Uterus (tissue), 2 donors: Measurements from ENCODE around the gene LPP.

Source experiments
- POLR2A ChIP-seq, 2 donors: fragments of 450-650 bp; IDR thresholded peaks; one replicate each; pipeline ENCODE4 v1.6.1; 2016; ENCODE audit warnings: antibody characterized with exemption in 2 of 2, mild to moderate bottlenecking in 1 of 2, moderate library complexity in 1 of 2
- TF ChIP-seq, protein P1 (sequence below), 4 experiments: fragments of 200-600 bp in 2 of 4; fragments of 450-650 bp in 2 of 4; sonication (generic) in 2 of 4; IDR thresholded peaks; one replicate each; pipeline ENCODE4 v1.5.1; 2016 to 2019; ENCODE audit warnings: antibody characterized with exemption in 4 of 4, mild to moderate bottlenecking in 2 of 4, moderate library complexity in 1 of 4

DNA sequence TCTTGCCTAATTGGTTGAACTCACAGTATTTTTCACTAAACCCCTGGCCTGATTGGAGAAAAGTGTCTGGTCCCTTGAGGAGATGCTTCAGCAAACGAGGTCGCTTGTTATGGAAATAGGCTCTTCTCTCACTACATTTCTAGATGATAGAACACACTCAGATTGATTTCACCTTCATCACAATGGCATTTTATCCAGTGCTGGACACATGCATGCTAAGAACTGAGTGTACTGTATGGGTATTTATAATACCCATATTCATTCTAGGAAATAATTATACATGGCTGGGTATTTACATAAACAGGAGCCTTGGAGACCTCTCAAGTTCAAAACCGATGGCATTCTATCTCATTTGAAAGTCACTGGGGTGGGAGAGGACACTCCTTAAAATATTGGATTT lies 444.9 kb downstream of the LPP start:
- no peak for TF ChIP-seq POLR2A (IDR thresholded peaks at IDR 0.05)
- TF ChIP-seq, protein P1, sequence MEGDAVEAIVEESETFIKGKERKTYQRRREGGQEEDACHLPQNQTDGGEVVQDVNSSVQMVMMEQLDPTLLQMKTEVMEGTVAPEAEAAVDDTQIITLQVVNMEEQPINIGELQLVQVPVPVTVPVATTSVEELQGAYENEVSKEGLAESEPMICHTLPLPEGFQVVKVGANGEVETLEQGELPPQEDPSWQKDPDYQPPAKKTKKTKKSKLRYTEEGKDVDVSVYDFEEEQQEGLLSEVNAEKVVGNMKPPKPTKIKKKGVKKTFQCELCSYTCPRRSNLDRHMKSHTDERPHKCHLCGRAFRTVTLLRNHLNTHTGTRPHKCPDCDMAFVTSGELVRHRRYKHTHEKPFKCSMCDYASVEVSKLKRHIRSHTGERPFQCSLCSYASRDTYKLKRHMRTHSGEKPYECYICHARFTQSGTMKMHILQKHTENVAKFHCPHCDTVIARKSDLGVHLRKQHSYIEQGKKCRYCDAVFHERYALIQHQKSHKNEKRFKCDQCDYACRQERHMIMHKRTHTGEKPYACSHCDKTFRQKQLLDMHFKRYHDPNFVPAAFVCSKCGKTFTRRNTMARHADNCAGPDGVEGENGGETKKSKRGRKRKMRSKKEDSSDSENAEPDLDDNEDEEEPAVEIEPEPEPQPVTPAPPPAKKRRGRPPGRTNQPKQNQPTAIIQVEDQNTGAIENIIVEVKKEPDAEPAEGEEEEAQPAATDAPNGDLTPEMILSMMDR (IDR thresholded peaks at IDR 0.05), result no peak
